ENCODE measurements around the gene ARHGEF10L.

Gene ARHGEF10L

DNA sequence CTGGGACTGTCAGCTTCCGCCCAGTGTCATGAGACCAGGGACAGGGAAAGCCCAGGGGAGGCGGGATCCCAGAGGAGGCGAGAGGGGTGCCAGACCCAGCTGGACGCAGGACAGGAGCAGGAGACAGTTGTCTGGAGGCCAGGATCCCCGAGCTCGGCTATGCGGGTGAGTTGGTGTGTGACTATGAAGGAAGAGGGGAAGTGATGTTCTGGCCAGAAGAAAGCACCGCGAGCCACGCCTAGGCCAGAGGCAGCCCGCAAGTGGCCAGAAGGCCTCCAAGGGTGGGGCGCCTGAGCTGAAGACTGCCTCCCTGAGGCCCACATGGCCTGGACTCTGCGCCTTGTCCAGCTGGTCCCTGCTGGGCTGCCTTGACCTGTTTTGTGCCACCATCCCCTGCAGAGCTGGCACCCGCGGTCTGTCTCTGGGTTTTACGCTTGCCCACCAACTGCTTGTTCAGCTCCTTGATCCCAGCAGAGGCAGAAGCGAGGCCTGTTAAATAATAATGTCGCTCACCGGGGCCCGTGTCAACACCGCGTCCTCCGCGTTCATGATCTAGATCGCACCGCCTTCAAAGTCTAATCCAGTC lies 130.5 kb downstream of the ARHGEF10L start:
- DNase-seq (ENCODE audit: insufficient read length, low spot score), result no peak
- FAIRE-seq, result no peak

DNA sequence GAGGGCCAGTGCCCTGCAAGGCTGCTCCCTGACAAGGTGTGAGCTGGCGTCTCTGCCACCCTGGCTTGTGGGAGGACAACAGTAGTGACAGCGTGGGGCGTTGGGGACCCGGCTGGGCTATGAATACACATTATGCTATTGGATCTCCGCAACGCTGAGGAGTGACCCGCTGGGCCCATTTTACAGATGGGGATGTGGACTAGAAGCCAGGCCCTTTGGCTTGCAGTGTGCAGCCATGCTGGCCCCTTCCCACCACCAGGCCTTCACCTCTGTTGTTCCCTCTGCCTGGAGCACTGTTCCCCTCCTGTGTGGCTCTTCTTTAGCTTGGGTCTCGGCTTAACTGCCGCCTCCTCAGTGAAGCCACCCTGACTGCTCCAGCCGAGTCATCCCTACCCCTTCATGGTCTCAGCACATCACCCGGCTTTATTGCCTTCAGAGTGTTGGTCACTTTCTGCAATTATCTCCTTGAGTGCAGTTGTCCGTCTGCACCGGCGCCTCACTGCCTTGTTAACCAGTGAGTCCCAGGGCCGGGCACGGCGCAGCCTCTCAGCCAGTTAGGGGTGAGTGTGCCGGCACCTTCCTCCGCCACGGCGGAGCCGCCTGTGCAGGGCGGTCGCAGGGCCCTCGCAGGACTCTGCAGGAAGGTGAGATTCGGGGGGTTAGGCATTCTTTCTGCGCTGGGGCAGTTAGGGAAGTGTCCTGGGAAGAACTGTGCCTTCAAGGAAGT lies 131.3 kb downstream of the ARHGEF10L start:
- DNase-seq (ENCODE audit: insufficient read length, low spot score) (no peak), FAIRE-seq (no peak)

DNA sequence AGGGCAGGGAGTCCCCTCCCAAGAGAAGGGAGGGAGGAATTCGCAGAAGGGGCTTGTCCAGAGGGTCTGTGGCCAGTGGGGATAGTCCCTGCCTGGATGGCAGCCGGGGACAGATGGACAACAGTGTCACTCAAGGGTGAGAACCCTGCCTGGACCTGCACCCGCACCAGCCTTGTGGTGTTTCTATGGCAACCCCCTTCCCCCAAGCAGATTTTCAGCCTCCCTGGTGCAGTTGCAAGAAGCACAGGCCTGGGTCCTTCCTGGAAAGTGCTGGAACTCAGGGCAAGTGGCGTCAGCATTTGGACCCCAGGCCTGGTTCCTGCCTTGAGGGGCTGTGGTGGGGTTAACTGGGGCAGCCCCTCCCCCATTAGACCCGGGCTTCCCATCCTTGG lies 131.8 kb downstream of the ARHGEF10L start:
- FAIRE-seq, result no peak

DNA sequence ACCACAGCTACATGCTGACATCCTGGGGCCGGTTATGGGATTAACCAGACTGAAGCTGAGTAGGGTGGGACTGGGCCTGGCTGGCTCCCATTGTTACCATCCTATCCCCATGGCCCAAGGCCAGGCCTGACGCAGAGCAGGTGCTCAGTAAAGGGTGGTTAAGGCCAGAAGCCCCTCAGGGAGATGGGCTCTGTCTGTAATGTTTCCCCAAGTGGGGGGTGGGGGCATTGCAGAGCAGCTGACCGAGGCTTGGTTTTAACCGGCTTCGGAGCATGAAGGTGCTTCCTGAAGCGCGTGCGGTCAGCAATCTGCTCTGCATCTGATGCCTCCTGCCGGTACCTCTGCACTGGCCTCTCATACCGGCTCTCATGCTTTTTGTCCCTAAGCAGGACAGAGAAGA lies 132.2 kb downstream of the ARHGEF10L start:
- FAIRE-seq (no peak), DNase-seq (ENCODE audit: insufficient read length, low spot score) (no peak)

More for the DNA sequence above, 131.8 kb downstream of the ARHGEF10L start:
- no peak for DNase-seq (ENCODE audit: insufficient read length, low spot score)

DNA sequence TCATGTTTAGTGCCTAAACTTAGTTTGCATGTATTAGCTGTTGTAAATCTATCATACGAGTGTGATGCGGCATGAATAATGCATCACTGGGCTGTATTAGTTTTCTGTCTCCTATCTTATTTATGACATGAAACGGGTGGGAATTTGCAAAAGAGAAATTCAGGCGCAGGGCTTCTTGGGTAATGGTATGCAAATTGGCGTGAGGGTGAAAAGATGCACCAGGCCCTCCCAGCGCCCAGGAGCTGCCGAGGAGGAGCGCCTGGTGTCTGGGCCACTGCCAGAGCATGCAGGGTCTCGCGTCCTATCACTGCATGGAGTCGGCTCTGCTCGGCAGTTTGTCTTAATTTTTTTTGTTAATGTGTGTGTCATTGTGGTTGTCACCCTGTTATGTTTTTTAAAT lies 132.7 kb downstream of the ARHGEF10L start:
- DNase-seq (ENCODE audit: insufficient read length, low spot score) (no peak), FAIRE-seq (no peak)

DNA sequence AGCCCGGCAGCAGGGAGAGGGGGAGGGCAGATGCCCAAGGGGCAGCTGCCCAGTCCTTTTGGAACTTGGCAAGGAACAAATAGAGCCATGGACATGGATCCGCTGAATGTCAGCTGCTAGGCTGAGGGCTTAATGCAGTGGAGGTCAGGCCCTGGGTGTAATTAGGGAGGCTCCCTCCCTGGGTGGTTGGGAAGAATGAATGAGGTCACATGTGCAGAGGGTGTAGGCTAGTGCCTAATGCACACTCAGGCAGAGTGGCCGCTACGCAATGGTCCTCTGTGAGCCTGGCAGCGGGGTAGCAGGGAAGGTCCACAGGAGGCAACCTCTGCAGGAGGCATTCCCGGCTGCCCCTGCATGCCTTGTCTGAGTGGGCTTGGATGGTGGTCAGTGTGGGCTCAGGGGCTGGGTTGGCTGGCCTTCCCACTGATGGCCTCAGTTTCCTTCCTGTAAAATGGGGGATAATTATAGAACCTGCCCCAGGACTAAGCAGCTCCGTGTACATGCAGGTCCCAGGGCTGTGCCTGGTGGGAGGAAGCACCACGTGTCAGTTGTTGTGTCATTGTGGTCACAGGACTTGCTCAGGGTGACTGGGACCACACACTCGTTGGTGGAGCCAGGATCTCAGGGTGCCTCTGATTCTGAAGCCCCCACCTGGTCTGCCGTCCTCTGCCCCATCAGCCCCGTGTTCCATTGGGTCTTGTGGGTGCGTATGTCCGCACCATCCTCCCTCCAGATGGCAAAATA lies 134.0 kb downstream of the ARHGEF10L start:
- DNase-seq (ENCODE audit: insufficient read length, low spot score) (no peak), FAIRE-seq (no peak)

DNA sequence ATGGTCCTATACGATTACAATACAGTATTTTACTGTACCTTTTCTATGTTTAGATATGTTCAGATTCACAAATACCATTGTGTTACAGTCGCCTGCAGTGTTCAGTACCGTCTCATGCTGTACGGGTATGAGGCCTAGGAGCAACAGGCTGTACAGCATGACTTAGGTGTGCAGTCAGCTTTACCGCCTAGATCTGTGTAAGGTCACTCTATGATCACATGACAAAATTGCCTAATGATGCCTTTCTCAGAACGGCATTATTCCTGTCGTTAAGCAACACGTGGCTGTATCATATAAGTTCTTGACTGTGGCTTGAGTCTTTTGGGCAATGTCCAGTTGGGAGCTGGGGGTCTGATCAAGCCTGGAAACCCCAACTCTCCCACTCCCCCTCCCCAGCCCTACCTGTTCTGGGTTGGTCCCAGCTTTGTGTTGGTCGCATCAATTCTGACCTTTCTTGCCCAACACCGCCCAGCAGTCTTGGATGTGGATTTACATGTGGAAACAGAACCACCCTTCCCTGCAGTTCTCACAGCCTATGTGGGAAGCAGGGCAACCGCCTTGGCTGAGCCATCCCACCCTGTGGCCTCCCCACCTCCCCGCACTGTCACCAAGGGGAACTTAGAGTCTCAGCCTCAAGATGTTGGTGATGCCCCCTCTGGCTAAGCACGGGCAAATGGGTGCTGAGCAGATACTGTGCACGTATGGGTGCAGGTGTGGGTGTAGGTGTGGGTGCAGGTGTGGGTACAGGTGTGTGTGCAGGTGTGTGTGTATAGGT lies 135.4 kb downstream of the ARHGEF10L start:
- DNase-seq (ENCODE audit: insufficient read length, low spot score), result no peak
- FAIRE-seq, result no peak

DNA sequence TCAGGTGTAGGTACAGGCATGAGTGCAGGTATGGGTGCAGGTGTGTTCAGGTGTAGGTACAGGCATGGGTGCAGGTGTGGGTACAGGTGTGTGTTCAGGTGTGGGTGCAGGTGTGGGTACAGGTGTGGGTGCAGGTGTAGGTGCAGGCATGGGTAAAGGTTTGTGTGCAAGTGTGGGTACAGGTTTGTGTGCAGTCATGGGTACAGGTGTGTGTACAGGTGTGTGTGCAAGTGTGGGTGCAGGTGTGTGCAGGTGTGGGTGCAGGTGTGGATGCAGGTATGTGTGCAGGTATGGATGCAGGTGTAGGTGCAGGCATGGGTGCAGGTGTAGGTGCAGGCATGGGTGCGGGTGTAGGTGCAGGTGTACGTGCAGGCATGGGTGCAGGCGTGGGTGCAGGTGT lies 136.2 kb downstream of the ARHGEF10L start:
- no peak for DNase-seq (ENCODE audit: insufficient read length, low spot score)
- no peak for FAIRE-seq

DNA sequence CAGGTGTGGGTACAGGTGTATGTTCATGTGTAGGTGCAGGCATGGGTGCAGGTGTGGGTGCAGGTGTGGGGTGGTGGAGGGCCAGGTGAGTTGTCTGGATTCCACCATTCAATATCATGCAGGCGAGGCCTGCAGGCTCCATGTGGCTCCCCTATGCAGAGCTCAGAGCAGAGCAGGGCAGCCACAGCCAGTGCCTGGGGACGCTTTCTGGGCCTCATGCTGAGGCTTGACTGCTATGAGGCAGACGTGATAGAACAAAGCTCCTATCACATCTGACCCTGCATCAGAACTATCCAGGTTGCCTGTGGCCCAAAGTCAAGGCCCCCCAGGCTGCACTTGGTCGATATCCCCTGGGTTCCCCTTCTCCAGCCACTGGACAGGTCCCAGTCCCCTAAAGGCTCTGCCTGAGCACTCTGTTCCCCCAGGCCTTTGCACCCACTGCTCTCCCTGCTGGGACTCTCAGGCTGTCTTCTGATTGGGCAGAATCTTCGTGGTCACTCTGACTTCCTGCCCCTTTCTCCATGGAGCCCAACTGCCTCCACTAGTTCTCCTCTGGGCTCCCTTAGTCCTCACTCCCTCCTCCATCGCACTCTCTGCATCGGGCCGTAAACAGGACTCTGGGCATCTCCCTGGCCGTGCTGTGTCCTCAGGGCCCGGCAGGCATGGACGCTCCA lies 137.0 kb downstream of the ARHGEF10L start:
- FAIRE-seq, result no peak
- no peak for DNase-seq (ENCODE audit: insufficient read length, low spot score)

DNA sequence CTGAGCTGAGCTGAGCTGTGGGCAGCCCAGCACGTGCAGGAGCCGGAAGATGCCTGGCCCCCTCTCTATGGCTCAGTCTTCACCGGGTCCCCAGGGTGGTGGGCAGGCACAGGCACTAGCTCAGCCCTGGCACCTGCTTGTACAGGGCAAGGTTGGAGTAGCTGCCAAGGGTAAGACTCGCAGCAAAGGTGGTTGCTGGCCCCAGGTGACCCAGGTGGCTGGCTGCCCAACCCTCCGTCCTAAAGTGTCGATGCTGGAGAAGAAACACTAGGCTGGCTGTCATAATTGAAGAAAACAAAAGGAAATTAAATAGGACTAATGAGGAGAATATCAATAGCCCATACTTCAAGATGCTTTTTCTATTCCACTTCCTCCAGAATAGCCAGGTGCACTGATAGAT lies 138.5 kb downstream of the ARHGEF10L start:
- FAIRE-seq (no peak), DNase-seq (ENCODE audit: insufficient read length, low spot score) (no peak)

DNA sequence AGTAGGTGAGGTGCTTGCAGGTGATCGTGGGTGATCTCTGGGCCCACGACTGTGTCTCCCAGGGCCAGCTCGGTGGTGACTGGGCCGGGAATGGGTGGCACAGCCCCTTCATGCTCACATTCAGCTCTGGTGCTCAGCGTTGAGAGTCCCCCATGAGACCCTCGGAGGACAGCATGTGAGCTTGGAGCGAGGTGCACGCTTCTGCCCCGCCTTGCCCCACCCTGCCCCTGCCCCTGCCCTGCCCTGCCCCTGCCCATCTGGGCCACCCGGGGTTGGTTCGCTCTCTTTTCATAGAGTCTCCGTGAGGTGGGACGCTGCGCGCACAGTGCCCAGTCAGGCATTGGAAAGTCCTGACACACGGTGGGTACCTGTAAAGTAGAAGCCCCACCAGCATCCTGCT lies 140.4 kb downstream of the ARHGEF10L start:
- no peak for FAIRE-seq
- DNase-seq (ENCODE audit: insufficient read length, low spot score), result no peak

DNA sequence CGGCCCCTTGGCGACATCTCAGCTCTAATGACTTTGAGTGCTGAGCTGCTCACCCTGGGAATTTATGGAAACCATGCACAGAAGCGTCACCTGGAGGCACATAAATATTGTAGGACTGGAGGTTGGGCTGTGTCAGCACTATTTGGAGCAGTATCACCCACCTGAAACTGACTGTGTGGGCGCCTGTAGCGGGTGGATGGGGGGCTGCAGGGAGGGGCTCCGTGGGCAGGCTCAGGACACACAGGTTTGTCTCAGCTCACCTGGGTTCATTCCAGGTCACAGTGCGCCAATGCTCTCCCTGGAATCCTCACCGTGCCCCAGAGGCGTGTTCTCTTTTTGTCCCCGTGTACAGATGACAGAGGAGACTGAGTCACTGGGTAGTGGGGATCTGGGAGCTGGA lies 140.8 kb downstream of the ARHGEF10L start:
- no peak for DNase-seq (ENCODE audit: insufficient read length, low spot score)
- FAIRE-seq, result no peak

DNA sequence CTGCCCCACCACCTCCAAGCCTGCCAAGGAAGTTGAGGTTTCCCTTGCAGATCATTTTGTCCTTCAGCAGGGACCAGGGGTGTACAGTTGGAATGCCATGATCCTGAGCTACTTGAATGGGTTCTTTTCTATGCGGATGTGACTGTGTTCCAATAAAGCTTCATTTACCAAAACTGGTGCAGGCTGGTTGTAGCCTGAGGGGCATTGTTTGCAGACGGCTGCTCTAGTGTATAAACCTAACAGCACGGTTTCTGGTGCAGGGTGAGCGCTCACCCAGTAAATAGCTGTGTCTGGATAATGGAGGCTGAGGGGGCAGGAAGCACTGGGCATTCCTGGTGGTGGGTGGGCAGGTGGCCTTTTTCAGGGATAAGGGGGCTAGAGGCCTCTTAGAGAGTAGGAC lies 142.9 kb downstream of the ARHGEF10L start:
- no peak for DNase-seq (ENCODE audit: insufficient read length, low spot score)
- no peak for FAIRE-seq

DNA sequence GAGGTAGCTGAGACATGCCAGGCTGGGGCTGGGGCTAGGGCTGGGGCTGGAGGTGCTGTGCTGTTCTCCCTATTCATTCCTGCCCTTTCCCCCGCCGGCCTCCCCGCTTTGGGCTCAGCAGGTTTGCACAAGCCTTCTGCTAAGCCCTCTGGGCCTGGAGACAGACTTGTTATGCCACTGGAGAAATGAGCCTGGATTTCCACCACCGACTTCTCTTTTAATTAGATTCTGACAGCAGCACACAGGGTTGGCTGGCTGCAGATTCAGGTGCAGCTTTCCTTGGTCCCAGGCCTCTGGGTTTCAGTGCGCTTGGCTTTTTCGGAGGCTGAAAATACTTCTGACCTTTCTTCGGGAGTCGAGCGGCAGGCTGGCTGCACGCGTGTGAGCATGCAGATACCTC lies 144.1 kb downstream of the ARHGEF10L start:
- FAIRE-seq (no peak), DNase-seq (ENCODE audit: insufficient read length, low spot score) (no peak)

DNA sequence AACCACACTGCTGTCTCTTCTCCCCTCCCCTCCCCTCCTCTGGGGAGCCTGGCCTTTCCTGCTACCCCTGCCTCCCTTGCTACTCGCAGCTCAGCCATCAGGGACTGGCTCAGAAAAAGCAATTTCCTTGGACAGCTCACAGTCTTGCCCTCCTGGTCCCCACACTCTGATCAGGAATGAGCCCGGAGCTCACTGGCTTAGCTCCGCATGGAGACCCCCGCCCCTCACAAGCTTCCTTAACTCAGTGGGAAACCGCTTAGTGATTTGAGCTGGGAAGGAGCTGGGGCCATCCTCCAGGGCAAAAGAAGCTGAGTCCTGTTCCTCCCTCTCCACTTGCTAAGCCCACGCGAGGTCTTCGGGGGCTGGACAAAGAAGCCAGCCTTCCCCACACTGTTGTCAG lies 145.3 kb downstream of the ARHGEF10L start:
- FAIRE-seq (no peak), DNase-seq (ENCODE audit: insufficient read length, low spot score) (no peak)

DNA sequence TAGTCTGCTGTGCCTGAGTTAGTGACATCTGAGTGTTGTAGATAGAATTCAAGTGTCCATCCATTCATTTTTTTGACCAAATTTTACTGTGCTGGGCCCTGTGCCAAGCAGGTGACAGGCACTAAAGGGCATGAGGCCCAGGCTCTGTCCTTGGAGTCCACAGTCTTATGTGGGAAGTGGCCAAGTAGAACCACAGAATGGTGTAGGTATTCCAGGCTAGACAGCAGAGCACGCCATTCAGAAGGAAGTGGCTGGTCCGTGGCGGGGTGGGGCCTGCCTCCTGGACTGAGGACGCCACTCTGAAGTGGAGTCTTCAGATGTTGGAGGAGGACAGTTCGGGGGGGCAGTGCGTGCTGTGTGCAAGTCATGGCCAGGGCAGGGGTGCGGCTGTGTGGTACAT lies 146.8 kb downstream of the ARHGEF10L start:
- DNase-seq (ENCODE audit: insufficient read length, low spot score) (no peak), FAIRE-seq (no peak)

DNA sequence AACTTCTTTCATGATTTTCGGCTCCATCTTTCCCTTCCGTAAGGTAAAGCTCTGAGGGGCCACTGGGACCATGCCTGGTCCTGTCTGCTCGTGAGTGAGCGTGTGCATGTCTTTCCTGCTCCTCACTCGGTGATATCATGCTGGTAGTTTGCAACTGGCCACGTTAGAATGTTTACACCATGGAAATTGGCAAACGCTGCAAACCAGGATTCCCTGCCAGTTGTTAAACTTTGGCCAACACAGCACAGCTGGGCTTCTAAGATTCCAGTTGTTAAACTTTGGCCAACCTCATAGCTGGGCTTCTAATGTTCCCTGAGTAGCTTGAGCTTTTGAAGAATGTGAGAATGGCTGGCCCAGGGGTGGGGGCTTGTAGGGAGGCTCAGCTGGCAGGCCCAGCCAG lies 147.6 kb downstream of the ARHGEF10L start:
- DNase-seq (ENCODE audit: insufficient read length, low spot score), result no peak

DNA sequence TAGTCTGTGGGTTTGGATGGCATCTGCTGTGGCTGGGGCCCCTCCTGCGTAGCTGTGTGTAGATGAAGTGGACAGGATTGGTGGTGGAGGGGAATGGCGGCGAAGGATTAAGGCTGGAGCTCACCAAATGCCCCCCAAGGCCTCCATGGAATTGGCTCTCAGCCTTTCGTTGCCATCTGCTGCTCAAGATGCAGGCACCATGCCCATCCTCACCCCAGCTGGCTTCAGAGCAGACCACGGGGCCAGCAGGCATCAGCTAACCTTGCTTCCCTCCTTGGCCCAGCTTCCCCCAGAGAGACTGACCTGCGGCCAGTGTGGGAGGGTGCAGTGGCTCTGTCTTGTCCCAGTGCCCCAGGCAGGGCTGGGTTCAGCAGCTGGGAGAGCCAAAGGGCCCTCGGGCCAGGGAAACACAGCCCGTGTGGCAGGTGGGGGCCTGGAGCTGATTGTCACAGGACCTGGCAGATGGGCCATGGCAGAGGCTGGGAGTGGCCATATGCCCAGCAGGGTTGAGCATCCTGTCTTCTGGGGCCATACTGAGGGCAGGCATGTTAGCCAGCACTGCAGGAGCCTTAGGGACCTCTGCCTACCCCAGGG lies 148.8 kb downstream of the ARHGEF10L start:
- FAIRE-seq (no peak), DNase-seq (ENCODE audit: insufficient read length, low spot score) (no peak)

More for the DNA sequence above, 147.6 kb downstream of the ARHGEF10L start:
- no peak for FAIRE-seq

DNA sequence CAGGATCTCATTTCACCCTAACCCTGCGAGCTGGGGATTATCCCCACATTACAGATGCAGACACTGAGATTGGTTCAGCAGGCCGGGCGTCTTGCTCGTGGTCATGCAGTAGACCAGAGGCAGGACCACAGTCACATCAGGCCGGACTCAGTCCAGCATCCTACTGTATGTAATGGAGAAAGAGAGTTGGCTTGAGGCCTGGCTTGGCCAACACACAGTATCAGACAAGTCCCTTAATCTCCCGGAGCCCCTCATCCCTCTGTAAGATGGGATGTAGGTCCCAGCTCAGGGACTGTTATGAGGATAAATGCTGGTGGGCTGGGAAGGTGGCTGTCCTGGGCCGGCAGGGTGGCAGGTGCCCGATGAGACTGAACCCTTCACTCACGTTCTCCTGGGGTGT lies 149.5 kb downstream of the ARHGEF10L start:
- DNase-seq (ENCODE audit: insufficient read length, low spot score) (no peak), FAIRE-seq (no peak)

DNA sequence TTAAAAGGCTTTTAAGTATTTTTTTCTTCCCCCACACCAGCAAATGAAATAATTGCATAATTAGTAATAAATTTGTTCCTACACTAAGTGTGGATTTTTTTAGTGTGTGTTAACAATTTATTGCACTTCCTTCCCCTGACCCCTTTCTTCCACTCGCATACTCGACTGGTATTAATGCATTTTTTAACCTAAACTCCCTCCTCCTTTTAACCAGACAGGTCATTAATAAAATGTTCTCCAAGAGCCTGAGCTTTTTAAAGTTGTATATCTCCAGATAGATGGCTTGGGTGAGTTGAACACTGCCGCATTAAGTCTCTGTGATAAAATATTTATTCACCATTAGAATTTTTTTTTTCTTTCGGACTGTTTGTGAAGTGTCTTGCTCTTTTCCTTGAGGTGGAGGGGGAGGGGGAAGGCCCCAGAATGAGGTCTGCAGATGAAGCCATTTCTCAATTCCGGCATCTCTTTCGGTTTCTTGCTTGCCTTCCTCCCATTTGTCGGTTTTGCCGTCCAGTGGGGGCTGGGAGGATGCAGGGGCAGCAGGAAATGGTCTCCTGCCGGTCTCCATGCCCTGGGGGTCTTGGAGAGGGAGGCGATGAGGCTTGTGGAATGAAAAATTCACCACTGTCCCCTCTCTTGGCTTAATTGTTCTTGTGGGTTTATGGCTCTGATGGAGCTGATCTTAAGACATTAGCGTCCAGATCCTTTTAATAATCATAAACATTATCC lies 151.6 kb downstream of the ARHGEF10L start:
- FAIRE-seq (no peak), DNase-seq (ENCODE audit: insufficient read length, low spot score) (no peak)

Data from GM19239 (cell line).